Tibial nerve (tissue), 4 donors: ENCODE measurements around the gene MAGI2.

Source experiments
- EP300 ChIP-seq, 2 donors: sonication (generic); formaldehyde crosslinking; IDR thresholded peaks; one replicate each; pipeline ENCODE4 v1.6.1; 2017; ENCODE audit warnings: antibody characterized with exemption in 2 of 2, mild to moderate bottlenecking in 1 of 2
- POLR2A ChIP-seq, 2 donors: fragments of 450-650 bp; IDR thresholded peaks; one replicate each; pipeline ENCODE4 v1.6.1; 2017; ENCODE audit warnings: antibody characterized with exemption in 2 of 2, mild to moderate bottlenecking in 2 of 2, moderate library complexity in 2 of 2
- TF ChIP-seq, protein P1 (sequence below), 5 experiments: fragments of 200-600 bp in 3 of 5; fragments of 450-650 bp in 2 of 5; sonication (generic) in 3 of 5; IDR thresholded peaks; one replicate each; pipeline ENCODE4 v1.5.1; 2016 to 2019; ENCODE audit warnings: antibody characterized with exemption in 5 of 5, mild to moderate bottlenecking in 3 of 5, moderate library complexity in 2 of 5

DNA sequence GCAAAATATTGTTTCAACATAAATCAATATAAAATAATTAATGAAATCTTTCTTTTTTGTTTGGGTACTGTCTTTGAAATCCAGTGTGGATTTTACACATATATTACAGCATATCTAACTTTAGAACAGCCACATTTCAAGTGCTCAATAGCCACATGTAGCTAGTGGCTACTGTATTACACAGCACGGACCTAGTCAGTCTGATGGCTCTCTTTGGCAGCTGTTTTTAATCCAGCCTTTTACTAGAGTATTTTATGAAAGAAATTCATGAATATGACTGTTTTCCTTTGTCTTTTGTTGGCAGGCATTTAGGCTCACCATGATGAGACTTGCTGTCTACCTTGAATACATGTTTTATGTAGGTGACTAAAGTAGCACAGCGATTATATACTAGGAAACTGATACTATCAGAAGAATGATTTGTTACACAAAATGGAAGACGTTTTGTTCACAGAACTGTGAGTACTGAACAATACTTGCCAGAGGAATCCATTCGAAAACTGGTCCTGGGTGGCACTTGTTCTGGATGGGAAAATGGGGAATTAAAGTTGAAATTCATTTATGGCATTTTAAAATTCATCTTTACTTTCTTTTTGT is 1268.2 kb downstream of the MAGI2 start:
- TF ChIP-seq, protein P1, sequence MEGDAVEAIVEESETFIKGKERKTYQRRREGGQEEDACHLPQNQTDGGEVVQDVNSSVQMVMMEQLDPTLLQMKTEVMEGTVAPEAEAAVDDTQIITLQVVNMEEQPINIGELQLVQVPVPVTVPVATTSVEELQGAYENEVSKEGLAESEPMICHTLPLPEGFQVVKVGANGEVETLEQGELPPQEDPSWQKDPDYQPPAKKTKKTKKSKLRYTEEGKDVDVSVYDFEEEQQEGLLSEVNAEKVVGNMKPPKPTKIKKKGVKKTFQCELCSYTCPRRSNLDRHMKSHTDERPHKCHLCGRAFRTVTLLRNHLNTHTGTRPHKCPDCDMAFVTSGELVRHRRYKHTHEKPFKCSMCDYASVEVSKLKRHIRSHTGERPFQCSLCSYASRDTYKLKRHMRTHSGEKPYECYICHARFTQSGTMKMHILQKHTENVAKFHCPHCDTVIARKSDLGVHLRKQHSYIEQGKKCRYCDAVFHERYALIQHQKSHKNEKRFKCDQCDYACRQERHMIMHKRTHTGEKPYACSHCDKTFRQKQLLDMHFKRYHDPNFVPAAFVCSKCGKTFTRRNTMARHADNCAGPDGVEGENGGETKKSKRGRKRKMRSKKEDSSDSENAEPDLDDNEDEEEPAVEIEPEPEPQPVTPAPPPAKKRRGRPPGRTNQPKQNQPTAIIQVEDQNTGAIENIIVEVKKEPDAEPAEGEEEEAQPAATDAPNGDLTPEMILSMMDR (IDR thresholded peaks at IDR 0.05): no peak
- no peak for TF ChIP-seq POLR2A (IDR thresholded peaks at IDR 0.05)
- no peak for TF ChIP-seq EP300 (IDR thresholded peaks at IDR 0.05)
